CD1c-positive myeloid dendritic cell (primary cell): ENCODE measurements around the gene TBL1X.
"Not testable (repeated sequence)": the region's sequence is repeated elsewhere in the genome, so short reads cannot be mapped to it uniquely, and the experiment has no call there.

Source experiments
- DNase-seq: peaks from one replicate; pipeline ENCODE4 v3.0.0-alpha.2; 2016; ENCODE audit errors: extremely low spot score

The TBL1X gene

DNA sequence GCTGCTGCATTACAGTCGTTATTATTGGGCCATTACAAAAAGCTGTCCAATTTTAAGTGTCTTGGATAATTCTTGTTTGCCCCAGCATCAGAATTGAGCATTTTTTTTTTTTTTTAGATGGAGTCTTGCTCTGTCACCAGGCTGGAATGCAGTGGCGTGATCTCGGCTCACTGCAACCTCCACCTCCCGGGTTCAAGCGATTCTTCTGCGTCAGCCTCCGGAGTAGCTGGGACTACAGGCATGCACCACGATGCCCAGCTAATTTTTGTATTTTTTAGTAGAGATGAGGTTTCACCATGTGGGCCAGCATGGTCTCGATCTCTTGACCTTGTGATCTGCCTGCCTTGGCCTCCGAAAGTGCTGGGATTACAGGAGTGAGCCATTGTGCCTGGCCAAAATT lies 71.3 kb downstream of the TBL1X start:
- not testable (repeated sequence) for DNase-seq

DNA sequence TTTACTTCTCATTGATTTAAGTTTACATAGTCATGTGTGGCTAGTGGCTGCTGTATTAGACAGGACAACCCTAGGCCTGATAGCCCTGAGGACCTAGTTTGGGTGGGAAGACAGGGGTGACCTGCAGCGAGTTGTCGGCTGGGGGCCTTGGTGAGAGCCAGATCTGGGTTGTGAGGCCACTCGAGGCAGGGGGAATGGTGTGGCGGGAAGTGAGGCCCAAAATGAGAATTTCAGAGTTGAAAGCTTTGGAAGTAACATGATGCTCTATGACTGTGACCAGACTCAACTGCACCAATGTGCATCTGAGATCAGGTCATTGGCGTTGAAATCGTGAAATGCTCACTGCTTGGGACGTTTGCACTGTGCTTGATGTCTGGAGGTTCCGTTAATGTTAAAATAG lies 72.9 kb downstream of the TBL1X start:
- DNase-seq = no peak

DNA sequence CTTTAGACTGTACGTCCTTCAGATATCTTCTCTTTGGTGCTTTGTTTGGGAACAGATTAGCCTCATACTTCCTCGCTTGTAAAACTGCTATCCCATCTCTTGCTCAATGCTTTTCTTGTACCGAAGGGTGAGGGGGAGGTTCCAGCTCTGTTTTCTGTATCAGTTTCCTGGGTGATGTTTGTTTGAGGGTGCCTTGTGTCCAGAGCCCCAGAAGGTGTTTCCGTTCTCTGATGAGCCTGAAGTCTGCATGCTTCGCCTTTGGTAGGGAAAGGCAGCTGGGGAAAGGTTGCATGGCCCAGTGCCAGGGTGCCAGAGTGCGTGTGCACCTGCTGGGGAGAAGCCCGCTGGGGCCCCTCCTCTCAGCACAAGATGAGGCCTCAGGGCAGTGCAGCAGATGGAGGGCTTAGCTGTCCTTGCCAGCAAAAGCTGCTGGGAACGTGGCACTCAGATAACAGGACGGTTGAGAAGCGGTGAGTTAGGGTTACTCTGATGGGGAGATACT lies 73.7 kb downstream of the TBL1X start:
- no peak for DNase-seq

DNA sequence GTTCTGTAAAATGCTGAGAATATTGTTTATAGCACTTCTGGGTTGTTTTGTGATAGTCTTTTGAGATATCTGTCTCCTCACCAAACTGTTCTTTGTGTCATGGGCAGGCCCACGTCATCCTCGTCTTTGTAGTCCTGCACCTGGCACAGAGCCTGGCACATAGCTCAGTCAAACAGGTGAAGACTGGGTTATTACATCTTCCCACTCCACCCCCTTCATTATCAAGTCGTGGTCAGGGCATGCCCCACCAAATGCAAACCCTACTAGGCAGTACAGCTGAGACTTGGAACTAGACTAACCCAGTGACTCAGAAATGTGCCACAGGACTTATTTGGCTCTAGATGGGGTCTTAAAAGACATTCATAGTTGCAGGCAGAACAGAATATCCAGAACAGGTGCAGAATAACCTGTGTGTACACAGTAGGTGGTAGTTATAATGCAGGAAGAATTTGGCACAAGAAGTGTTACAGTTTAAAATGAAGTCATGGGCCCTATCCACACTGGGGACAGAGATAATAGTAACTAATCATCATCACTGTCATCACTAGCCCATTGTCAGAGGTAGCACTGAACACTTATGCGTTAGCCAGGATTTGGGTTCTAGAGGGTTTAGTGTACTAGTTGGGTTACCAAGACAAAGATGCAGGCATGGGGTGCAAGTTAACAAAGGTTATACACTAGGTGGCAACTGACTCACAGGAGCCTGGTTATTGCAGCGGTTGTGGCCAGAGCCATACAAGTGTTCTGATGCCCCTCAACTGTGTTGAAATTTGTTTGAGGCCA lies 74.9 kb downstream of the TBL1X start:
- DNase-seq = no peak

DNA sequence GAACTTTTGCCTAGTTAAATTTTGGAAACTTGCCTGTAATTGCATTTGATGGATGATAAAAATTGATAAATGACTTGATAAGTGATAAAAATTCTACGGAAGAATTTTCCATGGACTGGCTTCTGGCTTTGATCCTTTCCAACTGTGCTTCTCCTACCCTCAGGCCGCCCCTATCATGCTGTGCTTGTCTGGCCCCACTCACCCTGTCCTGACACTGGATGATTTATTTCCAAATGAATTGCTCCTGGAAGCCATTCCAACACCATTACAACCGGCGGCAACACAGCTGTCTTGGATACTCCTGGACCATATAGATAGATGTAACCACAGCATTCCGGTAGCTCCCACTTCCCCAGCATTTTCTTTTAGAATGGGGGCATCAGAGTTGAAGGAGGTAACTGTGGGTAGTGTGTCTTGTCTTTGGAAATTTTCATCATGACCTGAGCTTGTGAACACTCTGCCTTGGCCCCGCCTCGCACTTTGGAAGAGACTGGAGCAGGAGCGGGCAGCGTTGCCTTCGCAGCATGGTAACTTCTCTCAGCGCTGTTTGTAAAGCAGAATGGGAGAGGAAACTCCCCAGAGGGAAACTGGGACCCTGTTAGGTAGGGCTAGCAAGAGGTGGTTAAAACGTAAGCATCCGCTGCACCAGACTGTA lies 77.4 kb downstream of the TBL1X start:
- DNase-seq = no peak

- no peak for DNase-seq
Measured at GRCh38 chrX:9542761-9543111, 77.9 kb downstream of the TBL1X start.

DNA sequence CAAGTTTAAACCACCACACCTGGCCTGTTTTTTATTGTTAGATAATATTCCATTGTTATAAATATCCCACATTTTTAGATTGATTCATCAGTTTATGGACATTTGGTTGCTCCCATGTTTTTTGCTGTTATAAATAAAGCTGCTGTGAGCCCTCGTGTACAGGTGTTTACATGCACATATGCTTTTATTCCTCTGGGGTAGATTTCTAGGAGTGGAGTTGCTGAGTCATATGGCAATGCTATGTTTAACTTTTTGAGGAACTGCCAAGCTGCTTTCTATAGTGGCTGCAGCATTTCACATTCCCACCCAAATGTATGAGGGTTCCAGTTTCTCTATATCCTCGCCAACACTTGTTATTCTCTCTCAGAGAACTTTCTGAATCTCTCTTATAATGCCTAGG lies 90.5 kb downstream of the TBL1X start:
- DNase-seq = no peak

DNA sequence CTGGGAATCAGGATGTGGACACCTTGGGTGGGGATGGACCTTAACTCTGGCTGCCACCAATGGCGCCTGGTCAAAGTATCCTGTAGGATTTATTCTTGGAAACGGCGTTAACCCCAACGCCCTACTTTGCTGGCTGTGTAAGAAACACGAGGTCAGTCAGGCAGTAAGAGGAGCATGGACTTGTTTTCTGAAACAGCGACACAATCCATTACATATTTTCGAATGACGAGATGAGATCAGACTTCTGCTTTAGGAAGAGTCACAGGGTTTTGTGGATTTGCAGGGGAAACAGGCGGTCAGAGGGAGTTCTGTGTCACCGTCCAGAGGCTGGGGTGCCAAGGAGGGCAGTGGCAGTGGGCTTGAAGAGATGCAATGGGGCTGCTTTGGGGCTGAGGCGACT lies 92.2 kb downstream of the TBL1X start:
- DNase-seq = no peak

DNA sequence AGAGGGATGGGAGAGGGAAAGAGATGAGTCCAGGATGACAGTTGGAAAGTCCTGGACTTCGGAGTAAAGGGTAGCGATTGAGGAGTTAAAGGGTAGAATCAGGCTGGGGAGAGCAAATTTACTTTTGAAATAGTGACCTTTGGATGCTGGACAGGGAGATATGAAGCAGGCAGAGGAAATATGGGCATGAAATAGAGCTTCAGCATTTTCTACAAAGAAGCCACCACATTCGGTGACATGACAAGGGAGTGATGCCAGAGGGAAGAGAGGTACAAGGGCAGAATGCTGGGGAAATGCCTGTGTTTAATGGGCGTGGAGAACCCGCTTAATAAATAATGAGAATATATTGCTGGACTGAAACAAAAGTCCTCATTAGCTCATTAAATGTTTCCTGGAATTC lies 92.7 kb downstream of the TBL1X start:
- DNase-seq = no peak

GRCh38 chrX:9558615-9559014 lies 93.8 kb downstream of the TBL1X start:
- no peak for DNase-seq

GRCh38 chrX:9560219-9560618 lies 95.4 kb downstream of the TBL1X start:
- DNase-seq = no peak

- no peak for DNase-seq
Measured at GRCh38 chrX:9561199-9561598, 96.3 kb downstream of the TBL1X start.

DNA sequence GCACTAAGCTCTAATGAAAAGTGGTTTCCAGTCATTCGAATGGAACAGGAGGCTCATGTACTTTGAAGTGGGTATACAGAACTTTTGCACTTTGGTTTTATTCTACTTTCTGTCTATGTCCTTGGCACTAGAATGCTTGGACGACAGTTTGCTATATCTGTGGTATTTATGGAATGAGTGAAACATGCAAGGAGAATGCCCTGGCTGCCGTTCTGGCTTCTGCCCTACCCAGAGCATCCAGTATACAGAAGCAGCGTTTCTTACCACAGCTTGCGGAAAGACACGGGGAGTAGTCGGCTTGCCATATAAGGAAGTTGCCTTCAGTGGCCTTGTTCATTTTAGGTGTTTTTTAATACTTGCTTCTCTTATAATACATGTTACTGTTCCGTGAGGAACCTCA lies 98.0 kb downstream of the TBL1X start:
- DNase-seq = no peak

- DNase-seq = no peak
Measured at GRCh38 chrX:9566150-9566621, 101.3 kb downstream of the TBL1X start.

DNA sequence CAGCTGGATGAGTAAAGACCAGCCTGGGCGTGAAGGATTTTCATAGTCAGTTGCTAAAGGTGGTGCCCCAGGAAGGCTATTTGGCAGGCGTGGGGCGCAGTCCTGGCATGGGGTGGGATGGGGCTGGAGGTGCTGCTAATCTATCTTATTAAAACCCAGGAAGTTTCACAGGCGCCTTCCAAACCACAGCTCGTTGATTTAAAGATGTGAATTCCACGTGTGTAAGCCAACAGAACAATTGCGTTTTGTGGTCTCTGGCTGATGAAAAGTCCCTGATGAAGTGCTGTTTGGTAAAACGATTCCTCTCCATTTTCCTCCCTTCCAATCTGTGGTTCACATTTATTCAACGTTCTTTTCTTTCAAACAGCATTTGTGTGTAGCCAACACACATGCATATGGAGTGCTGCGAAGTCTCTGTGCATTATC lies 105.0 kb downstream of the TBL1X start:
- DNase-seq = no peak

GRCh38 chrX:9573282-9574106 lies 108.6 kb downstream of the TBL1X start:
- DNase-seq = no peak

GRCh38 chrX:9576059-9576458 lies 111.2 kb downstream of the TBL1X start:
- no peak for DNase-seq

- DNase-seq = no peak
Measured at GRCh38 chrX:9577555-9577954, 112.7 kb downstream of the TBL1X start.

- no peak for DNase-seq
Measured at GRCh38 chrX:9578083-9578779, 113.4 kb downstream of the TBL1X start.

DNA sequence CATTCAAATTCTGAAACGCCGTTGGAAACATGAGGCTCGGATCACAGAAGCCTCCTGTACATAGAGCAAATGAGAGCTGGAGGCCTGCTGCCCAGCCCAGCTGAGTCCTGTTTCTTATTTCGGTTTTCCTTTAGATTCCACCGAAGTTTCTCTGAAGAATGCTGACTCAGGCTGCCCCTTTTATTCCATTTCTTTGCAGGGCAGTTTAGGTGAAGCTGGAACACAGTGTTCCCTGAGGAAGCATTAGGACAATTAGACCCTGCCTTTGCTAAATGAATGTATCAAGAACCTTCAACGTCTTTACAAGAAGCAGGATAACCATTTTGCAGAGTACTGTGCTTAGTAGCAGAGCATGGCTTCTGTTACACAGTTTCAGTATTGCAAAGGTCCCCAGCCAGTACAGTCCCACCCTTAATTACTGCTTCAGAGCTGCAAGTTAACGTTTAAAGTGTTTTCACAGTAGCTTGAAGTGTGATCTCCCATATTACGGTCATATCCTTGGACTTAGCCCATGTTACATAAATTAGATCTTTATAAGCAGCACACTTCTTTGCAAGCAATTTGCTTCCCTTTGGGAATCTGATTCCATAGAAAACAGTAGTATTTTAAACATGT lies 117.0 kb downstream of the TBL1X start:
- DNase-seq = no peak

GRCh38 chrX:9582956-9583355 lies 118.1 kb downstream of the TBL1X start:
- no peak for DNase-seq
